ENCODE measurements around the gene ZNRF4.
"Not testable (repeated sequence)": the region's sequence is repeated elsewhere in the genome, so short reads cannot be mapped to it uniquely, and the experiment has no call there.

ZNRF4 gene

GRCh38 chr19:5477451-5478215, 22.4 kb downstream of the ZNRF4 start:
- no peak for DNase-seq
- no peak for ATAC-seq

- DNase-seq (no peak), ATAC-seq (no peak)
Observed at GRCh38 chr19:5478241-5478924, 23.2 kb downstream of the ZNRF4 start.

GRCh38 chr19:5478925-5479588, 23.8 kb downstream of the ZNRF4 start:
- ATAC-seq = no peak

GRCh38 chr19:5479958-5480357, 24.7 kb downstream of the ZNRF4 start:
- no peak for DNase-seq
- no peak for ATAC-seq

More at GRCh38 chr19:5478925-5479588, 23.8 kb downstream of the ZNRF4 start:
- no peak for DNase-seq

- peak; percentile 51 for DNase-seq
Observed at GRCh38 chr19:5480427-5480836, 25.2 kb downstream of the ZNRF4 start.

GRCh38 chr19:5481957-5482356, 26.7 kb downstream of the ZNRF4 start:
- DNase-seq (no peak), ATAC-seq (no peak)

More at GRCh38 chr19:5480427-5480836, 25.2 kb downstream of the ZNRF4 start:
- no peak for ATAC-seq

- no peak for ATAC-seq
- DNase-seq = no peak
Observed at GRCh38 chr19:5484398-5485285, 29.4 kb downstream of the ZNRF4 start.

- no peak for ATAC-seq
- no peak for DNase-seq
Observed at GRCh38 chr19:5485286-5485636, 30.0 kb downstream of the ZNRF4 start.

- not testable (repeated sequence) for ATAC-seq
Observed at GRCh38 chr19:5485658-5486057, 30.4 kb downstream of the ZNRF4 start.

GRCh38 chr19:5487222-5487621, 32.0 kb downstream of the ZNRF4 start:
- no peak for ATAC-seq
- DNase-seq = no peak

More at GRCh38 chr19:5485658-5486057, 30.4 kb downstream of the ZNRF4 start:
- DNase-seq = not testable (repeated sequence)

GRCh38 chr19:5489551-5489950, 34.3 kb downstream of the ZNRF4 start:
- ATAC-seq = no peak
- no peak for DNase-seq

- ATAC-seq = no peak
Observed at GRCh38 chr19:5491565-5491964, 36.3 kb downstream of the ZNRF4 start.

GRCh38 chr19:5492281-5492634, 37.0 kb downstream of the ZNRF4 start:
- ATAC-seq (no peak), DNase-seq (no peak)

More at GRCh38 chr19:5491565-5491964, 36.3 kb downstream of the ZNRF4 start:
- no peak for DNase-seq

- DNase-seq (no peak), ATAC-seq (no peak)
Observed at GRCh38 chr19:5492635-5493409, 37.6 kb downstream of the ZNRF4 start.

- no peak for ATAC-seq
- DNase-seq = no peak
Observed at GRCh38 chr19:5494773-5495172, 39.6 kb downstream of the ZNRF4 start.

GRCh38 chr19:5495792-5496191, 40.6 kb downstream of the ZNRF4 start:
- DNase-seq = no peak
- no peak for ATAC-seq

- ATAC-seq = no peak
- no peak for DNase-seq
Observed at GRCh38 chr19:5497297-5497696, 42.1 kb downstream of the ZNRF4 start.

GRCh38 chr19:5498830-5499550, 43.8 kb downstream of the ZNRF4 start:
- ATAC-seq = no peak
- DNase-seq = no peak

GRCh38 chr19:5501907-5502306, 46.7 kb downstream of the ZNRF4 start:
- DNase-seq (no peak), ATAC-seq (no peak)

GRCh38 chr19:5503598-5503997, 48.4 kb downstream of the ZNRF4 start:
- ATAC-seq = no peak
- no peak for DNase-seq

- DNase-seq = no peak
- ATAC-seq = no peak
Observed at GRCh38 chr19:5504114-5504513, 48.9 kb downstream of the ZNRF4 start.

Data from stimulated activated naive CD8-positive, alpha-beta T cell treated with anti-CD3 and anti-CD28 coated beads, Interleukin-15, Interleukin-2, amounts not matched to agents 100 U/mL and 50 U/mL, for 24 hours (primary cell).